Measurements from ENCODE around the gene TXLNG.

The TXLNG gene

DNA sequence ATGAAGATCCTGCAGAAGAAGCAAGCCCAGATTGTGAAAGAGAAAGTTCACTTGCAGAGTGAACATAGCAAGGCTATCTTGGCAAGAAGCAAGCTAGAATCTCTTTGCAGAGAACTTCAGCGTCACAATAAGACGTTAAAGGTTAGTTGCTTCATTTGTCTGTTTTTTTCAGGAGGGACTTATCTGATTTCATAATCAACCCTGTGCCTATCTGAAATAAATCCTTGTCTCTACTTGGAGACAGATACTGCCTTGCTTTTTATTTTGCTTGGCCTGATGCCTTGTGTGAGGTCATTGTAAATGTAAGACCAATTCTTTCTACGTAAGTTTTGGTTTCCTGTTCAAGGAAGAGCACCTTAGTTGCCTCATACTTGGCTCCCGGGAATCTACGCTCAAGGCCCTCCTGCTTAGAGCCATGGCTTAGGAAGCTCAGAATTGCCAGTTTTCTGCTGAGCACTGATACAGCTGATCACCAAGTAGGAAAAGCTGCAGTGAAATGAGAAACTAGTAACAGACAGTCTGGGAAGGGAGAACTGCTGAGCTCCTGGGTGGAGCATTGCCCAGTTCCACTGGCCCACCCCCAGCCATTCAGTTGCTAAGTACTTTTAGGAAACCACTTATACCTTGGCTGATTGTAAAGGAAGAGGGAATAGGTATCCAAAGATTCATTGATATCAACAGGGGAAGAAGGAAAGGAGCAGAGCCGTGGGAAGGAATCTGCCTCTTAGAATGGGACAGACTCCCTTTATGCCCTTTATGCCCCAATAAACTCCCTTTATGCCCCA is 42.0 kb downstream of the TXLNG start:
- H3K27me3 ChIP-seq (ENCODE audit: low read depth, low read length): no peaks in the 10 kb centered on the region
- no peak overlapping the region for H3K4me3 ChIP-seq (ENCODE audit: low read length)
- H3K79me2 ChIP-seq (ENCODE audit: low read length): peaks cover 27% of the 10 kb centered on the region
- TF ChIP-seq, protein P1, sequence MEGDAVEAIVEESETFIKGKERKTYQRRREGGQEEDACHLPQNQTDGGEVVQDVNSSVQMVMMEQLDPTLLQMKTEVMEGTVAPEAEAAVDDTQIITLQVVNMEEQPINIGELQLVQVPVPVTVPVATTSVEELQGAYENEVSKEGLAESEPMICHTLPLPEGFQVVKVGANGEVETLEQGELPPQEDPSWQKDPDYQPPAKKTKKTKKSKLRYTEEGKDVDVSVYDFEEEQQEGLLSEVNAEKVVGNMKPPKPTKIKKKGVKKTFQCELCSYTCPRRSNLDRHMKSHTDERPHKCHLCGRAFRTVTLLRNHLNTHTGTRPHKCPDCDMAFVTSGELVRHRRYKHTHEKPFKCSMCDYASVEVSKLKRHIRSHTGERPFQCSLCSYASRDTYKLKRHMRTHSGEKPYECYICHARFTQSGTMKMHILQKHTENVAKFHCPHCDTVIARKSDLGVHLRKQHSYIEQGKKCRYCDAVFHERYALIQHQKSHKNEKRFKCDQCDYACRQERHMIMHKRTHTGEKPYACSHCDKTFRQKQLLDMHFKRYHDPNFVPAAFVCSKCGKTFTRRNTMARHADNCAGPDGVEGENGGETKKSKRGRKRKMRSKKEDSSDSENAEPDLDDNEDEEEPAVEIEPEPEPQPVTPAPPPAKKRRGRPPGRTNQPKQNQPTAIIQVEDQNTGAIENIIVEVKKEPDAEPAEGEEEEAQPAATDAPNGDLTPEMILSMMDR (IDR thresholded peaks at IDR 0.05; ENCODE audit: low read depth, low read length): no peak
- no peak for TF ChIP-seq EZH2phosphoT487 (IDR thresholded peaks at IDR 0.05; ENCODE audit: low read depth)
- no peaks in the 10 kb centered on the region for H4K20me1 ChIP-seq (ENCODE audit: insufficient read depth, low read length)
- no peak overlapping the region for H2AFZ ChIP-seq (ENCODE audit: low read depth, low read length)
- no peaks in the 10 kb centered on the region for H3K9me3 ChIP-seq (ENCODE audit: insufficient read depth, low read length)
- peaks cover 40% of the 10 kb centered on the region for H3K4me1 ChIP-seq (ENCODE audit: low read length)
- no peak overlapping the region for H3K9ac ChIP-seq (ENCODE audit: low read length)
- H3K27ac ChIP-seq (ENCODE audit: low read length): peak overlapping the region; percentile 58; the same call in 1 of the 2 replicates
- H3K36me3 ChIP-seq (replicated peaks; ENCODE audit: low read depth, low read length): peaks cover 34% of the 10 kb centered on the region
- H3K4me2 ChIP-seq (ENCODE audit: low read length): peak overlapping the region; percentile 53; the same call in 1 of the 2 replicates

DNA sequence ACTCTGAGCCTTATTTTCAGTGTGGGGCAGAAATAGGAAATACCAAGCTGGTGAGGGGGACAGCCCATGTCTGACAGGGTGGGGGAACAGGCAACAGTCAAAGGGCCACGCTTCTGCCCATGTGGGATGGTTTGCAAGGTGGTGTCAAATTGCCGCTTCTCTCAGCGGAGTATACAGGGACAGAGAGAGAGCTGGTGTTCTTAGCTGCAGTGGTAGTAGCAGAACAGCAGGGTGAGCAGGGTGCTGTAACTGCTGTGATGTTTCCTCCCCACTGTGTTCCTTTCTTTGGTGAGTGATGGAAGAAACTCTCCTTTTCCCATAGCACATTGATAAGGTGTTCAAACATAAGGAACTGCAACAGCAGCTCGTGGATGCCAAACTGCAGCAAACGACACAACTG is 46.0 kb downstream of the TXLNG start:
- peaks cover 49% of the 10 kb centered on the region for H3K36me3 ChIP-seq (replicated peaks; ENCODE audit: low read depth, low read length)
- H3K9me3 ChIP-seq (ENCODE audit: insufficient read depth, low read length): no peaks in the 10 kb centered on the region
- H3K4me2 ChIP-seq (ENCODE audit: low read length): no peak overlapping the region
- H3K4me3 ChIP-seq (ENCODE audit: low read length): no peak overlapping the region
- H3K79me2 ChIP-seq (ENCODE audit: low read length): peaks cover 8% of the 10 kb centered on the region
- no peaks in the 10 kb centered on the region for H4K20me1 ChIP-seq (ENCODE audit: insufficient read depth, low read length)
- peaks cover 21% of the 10 kb centered on the region for H3K4me1 ChIP-seq (ENCODE audit: low read length)
- no peaks in the 10 kb centered on the region for H3K27me3 ChIP-seq (ENCODE audit: low read depth, low read length)
- H2AFZ ChIP-seq (ENCODE audit: low read depth, low read length): no peak overlapping the region
- TF ChIP-seq, protein P1 (IDR thresholded peaks at IDR 0.05; ENCODE audit: low read depth, low read length): no peak
- no peak overlapping the region for H3K27ac ChIP-seq (ENCODE audit: low read length)
- H3K9ac ChIP-seq (ENCODE audit: low read length): no peak overlapping the region

- Histone ChIP-seq H3K9me3 (ENCODE audit: insufficient read depth, low read length) (no peaks in the 10 kb centered on the region), H2AFZ (ENCODE audit: low read depth, low read length) (no peak overlapping the region), H3K4me2 (ENCODE audit: low read length) (no peak overlapping the region), H3K36me3 (replicated peaks; ENCODE audit: low read depth, low read length) (peaks cover 39% of the 10 kb centered on the region), H3K27ac (ENCODE audit: low read length) (no peak overlapping the region), H3K4me1 (ENCODE audit: low read length) (peaks cover 5% of the 10 kb centered on the region), H3K27me3 (ENCODE audit: low read depth, low read length) (no peaks in the 10 kb centered on the region), H3K4me3 (ENCODE audit: low read length) (no peak overlapping the region), H4K20me1 (ENCODE audit: insufficient read depth, low read length) (no peaks in the 10 kb centered on the region), H3K9ac (ENCODE audit: low read length) (no peak overlapping the region), H3K79me2 (ENCODE audit: low read length) (no peaks in the 10 kb centered on the region; the same call in 1 of the 2 replicates)
- TF ChIP-seq, protein P1 (IDR thresholded peaks at IDR 0.05; ENCODE audit: low read depth, low read length): no peak
- no peak for TF ChIP-seq EZH2phosphoT487 (IDR thresholded peaks at IDR 0.05; ENCODE audit: low read depth)
These were observed 48.5 kb downstream of the TXLNG start for GRCh38 chrX:16834806-16835205.

- no peak overlapping the region for H3K27ac ChIP-seq (ENCODE audit: low read length)
- no peak overlapping the region for H2AFZ ChIP-seq (ENCODE audit: low read depth, low read length)
- H4K20me1 ChIP-seq (ENCODE audit: insufficient read depth, low read length): no peaks in the 10 kb centered on the region
- H3K27me3 ChIP-seq (ENCODE audit: low read depth, low read length): no peaks in the 10 kb centered on the region
- no peak overlapping the region for H3K4me3 ChIP-seq (ENCODE audit: low read length)
- no peaks in the 10 kb centered on the region for H3K9me3 ChIP-seq (ENCODE audit: insufficient read depth, low read length)
- TF ChIP-seq, protein P1 (IDR thresholded peaks at IDR 0.05; ENCODE audit: low read depth, low read length): peak; percentile 43
- no peak for TF ChIP-seq EZH2phosphoT487 (IDR thresholded peaks at IDR 0.05; ENCODE audit: low read depth)
- H3K9ac ChIP-seq (ENCODE audit: low read length): no peak overlapping the region
- H3K36me3 ChIP-seq (replicated peaks; ENCODE audit: low read depth, low read length): peaks cover 42% of the 10 kb centered on the region
- no peaks in the 10 kb centered on the region for H3K4me1 ChIP-seq (ENCODE audit: low read length)
- H3K79me2 ChIP-seq (ENCODE audit: low read length): no peaks in the 10 kb centered on the region; the same call in 1 of the 2 replicates
- H3K4me2 ChIP-seq (ENCODE audit: low read length): no peak overlapping the region
These were observed 50.1 kb downstream of the TXLNG start for GRCh38 chrX:16836371-16836770.
